Endothelial cell of umbilical vein (primary cell): ENCODE data around the gene TSTD2. TPM values are rescaled to one million over a fixed set of nuclear protein-coding genes. Genes with fewer than 3 reads are reported as not detected.

ENCODE experiments used
- BruUV-seq: library from RNA; stranded (reverse); fragments of 400-500 nt; replicated peaks from 2 replicates; lab custom pipeline; 2021; lab: Mats Ljungman, UMichigan
- CTCF ChIA-PET: fragments of 300-600, 350-600 bp; sonication (Branson Sonifier 250); formaldehyde crosslinking; loops from one replicate; lab custom pipeline; 2021; ENCODE audit warnings: antibody characterized with exemption, inconsistent platforms; lab: Charles Lee
- POLR2A ChIA-PET: fragments of 300-600, 350-600 bp; sonication (Branson Sonifier 250); formaldehyde crosslinking; loops from one replicate; lab custom pipeline; 2021; ENCODE audit warnings: antibody characterized with exemption, inconsistent platforms; lab: Charles Lee
- DNase-seq: peaks from one replicate; pipeline ENCODE4 v3.0.0-alpha.2; 2011; ENCODE audit warnings: low read depth, low spot score
- FAIRE-seq: peaks from 2 replicates; lab custom pipeline; 2011; peaks lifted over from hg19 to GRCh38; lab: Jason Lieb, UNC
- H2AFZ ChIP-seq: 2 replicates; pipeline ENCODE4 v1.6.0; 2012; ENCODE audit warnings: low read depth, low read length, control low read depth, inconsistent platforms
- H3K27ac ChIP-seq: 2 replicates; pipeline ENCODE4 v1.5.1; 2011; ENCODE audit warnings: low read depth, mild to moderate bottlenecking, control low read depth, low read length, moderate library complexity; ENCODE audit not compliant: insufficient read depth
- H3K27me3 ChIP-seq, 2 experiments: 2 replicates each; pipeline versions ENCODE4 v1.6.0 to v1.6.1; 2011; ENCODE audit warnings: low read length in 2 of 2, mixed read lengths in 1 of 2; ENCODE audit not compliant: control insufficient read depth in 2 of 2, insufficient read depth in 2 of 2
- H3K36me3 ChIP-seq, 2 experiments: 2 replicates in 1 of 2; 3 replicates in 1 of 2; pipeline ENCODE4 v1.5.1; 2011; ENCODE audit warnings: low read length in 2 of 2, mild to moderate bottlenecking in 1 of 2, moderate library complexity in 1 of 2; ENCODE audit not compliant: control insufficient read depth in 2 of 2, insufficient read depth in 2 of 2; ENCODE audit errors: extremely low read depth in 1 of 2
- H3K4me1 ChIP-seq: 3 replicates; pipeline ENCODE4 v1.5.1; 2011; ENCODE audit warnings: mild to moderate bottlenecking, low read length; ENCODE audit not compliant: control insufficient read depth, insufficient read depth; ENCODE audit errors: extremely low read depth
- H3K4me2 ChIP-seq: 2 replicates; pipeline ENCODE4 v1.6.1; 2011; ENCODE audit warnings: low read length, control low read depth, mixed read lengths; ENCODE audit not compliant: insufficient read depth
- H3K4me3 ChIP-seq, 3 experiments: fragments of 200-600 bp in 1 of 3; sonication (generic), shearing (Covaris generic) in 1 of 3; replicated peaks in 1 of 3; 2 replicates each; pipeline ENCODE4 v1.5.1; 2011 to 2016; ENCODE audit warnings: control low read depth in 3 of 3, low read length in 3 of 3, mild to moderate bottlenecking in 2 of 3, inconsistent platforms in 1 of 3, low read depth in 1 of 3, moderate library complexity in 1 of 3; ENCODE audit not compliant: insufficient read depth in 1 of 3
- H3K79me2 ChIP-seq: 2 replicates; pipeline ENCODE4 v1.6.0; 2012; ENCODE audit warnings: low read length, inconsistent platforms; ENCODE audit not compliant: control insufficient read depth, insufficient read depth
- H3K9ac ChIP-seq: replicated peaks from 2 replicates; pipeline ENCODE3; 2011; ENCODE audit warnings: low read length, control low read depth; ENCODE audit not compliant: insufficient read depth; ENCODE audit errors: extremely low read depth
- H3K9me1 ChIP-seq: replicated peaks from 3 replicates; pipeline ENCODE4 v1.6.0; 2011; ENCODE audit warnings: mild to moderate bottlenecking, low read length; ENCODE audit not compliant: control insufficient read depth, insufficient read depth; ENCODE audit errors: extremely low read depth
- H3K9me3 ChIP-seq: replicated peaks from 2 replicates; pipeline ENCODE4 v1.5.1; 2012; ENCODE audit warnings: low read length, inconsistent platforms; ENCODE audit not compliant: control insufficient read depth, insufficient read depth
- H4K20me1 ChIP-seq: replicated peaks from 2 replicates; pipeline ENCODE3; 2011; ENCODE audit warnings: mild to moderate bottlenecking, low read length; ENCODE audit not compliant: control insufficient read depth, insufficient read depth; ENCODE audit errors: extremely low read depth
- CTCF ChIP-seq, 2 donors: IDR thresholded peaks; 1 replicate in 1 of 2; 2 replicates in 1 of 2; pipeline ENCODE4 v1.5.1; 2011; ENCODE audit warnings: low read length in 2 of 2, mild to moderate bottlenecking in 2 of 2, moderate library complexity in 2 of 2, control low read depth in 1 of 2, inconsistent platforms in 1 of 2, low read depth in 1 of 2; ENCODE audit not compliant: insufficient read depth in 1 of 2; ENCODE audit errors: extremely low read depth in 1 of 2
- EZH2 ChIP-seq: IDR thresholded peaks from 2 replicates; pipeline ENCODE4 v1.6.1; 2012; ENCODE audit warnings: borderline replicate concordance, low read depth, mild to moderate bottlenecking, moderate library complexity, low read length, inconsistent platforms; ENCODE audit not compliant: severe bottlenecking
- FOS ChIP-seq: IDR thresholded peaks from 2 replicates; pipeline ENCODE4 v1.6.1; 2011; ENCODE audit warnings: mild to moderate bottlenecking, low read length, moderate library complexity, borderline replicate concordance; ENCODE audit not compliant: insufficient read depth
- GATA2 ChIP-seq: IDR thresholded peaks from 2 replicates; pipeline ENCODE4 v1.7.0; 2011; ENCODE audit warnings: low read depth, mild to moderate bottlenecking, moderate library complexity, mixed read lengths, low read length; ENCODE audit not compliant: insufficient read length, insufficient read depth
- JUN ChIP-seq: IDR thresholded peaks from 2 replicates; pipeline ENCODE4 v1.6.1; 2011; ENCODE audit warnings: borderline replicate concordance, low read depth; ENCODE audit not compliant: insufficient read length, insufficient read depth
- MAX ChIP-seq: IDR thresholded peaks from 2 replicates; pipeline ENCODE4 v1.6.1; 2011; ENCODE audit not compliant: insufficient read depth, insufficient read length
- MYC ChIP-seq: IDR thresholded peaks from one replicate; pipeline ENCODE4 v1.6.1; 2011; ENCODE audit warnings: mild to moderate bottlenecking, low read depth, low read length
- POLR2A ChIP-seq: IDR thresholded peaks from 2 replicates; pipeline ENCODE4 v1.6.1; 2012; ENCODE audit warnings: low read depth, mild to moderate bottlenecking, control low read depth, low read length
- POLR2AphosphoS5 ChIP-seq: IDR thresholded peaks from 2 replicates; pipeline ENCODE4 v1.6.1; 2012; ENCODE audit warnings: low read depth, mild to moderate bottlenecking, control low read depth, low read length, moderate library complexity; ENCODE audit not compliant: insufficient read depth
- dilution Hi-C: fragments of 300-500 bp; cut with MboI; formaldehyde crosslinking; loops from one replicate; pipeline ENCODE4 v1.15.0; 2019; ENCODE audit warnings: low sequenced_read_pairs; ENCODE audit not compliant: extremely low pct_ligation_motif_present
- intact Hi-C: fragments of 100-400 bp; cut with micrococcal nuclease; formaldehyde crosslinking; loops from one replicate; pipeline ENCODE4 v1.10.0; 2022
- polyA plus RNA-seq, 4 experiments: library from polyadenylated mRNA; depleted of rRNA in 3 of 4; stranded (reverse) in 3 of 4; unstranded in 1 of 4; fragments of >200 nt; gene quantifications; 2 replicates each; pipeline versions ENCODE4 v1.2.1 to v1.2.3, GENCODE V29; 2011 to 2012; ENCODE audit warnings: missing spikeins in 1 of 4
- total RNA-seq: library from RNA; stranded (reverse); gene quantifications from 2 replicates; pipeline ENCODE4 v1.2.3, GENCODE V29; 2021

The TSTD2 gene
- total and polyA plus RNA-seq, 2 donors (not counting 3 experiments of a cell fraction or from before 2014, with no cell fraction given), result 13.7 to 15.9 TPM

GRCh38 chr9:97658707-97659106 lies 25.5 kb upstream of the TSTD2 start:
- FAIRE-seq, result no peak

More at GRCh38 chr9:97658707-97659106, 25.5 kb upstream of the TSTD2 start:
- CTCF ChIA-PET, result no interaction called here
- H3K9me3 ChIP-seq, result no peaks in the 10 kb centered on the region
- intact Hi-C loops (no loop called here), dilution Hi-C loops (no loop called here)
- POLR2A ChIA-PET, result no interaction called here
- H3K27ac ChIP-seq, result no peak overlapping the region
- H3K36me3 ChIP-seq, result peaks cover 17 to 19% of the 10 kb centered on the region in 2 experiments
- no peaks in the 10 kb centered on the region for H4K20me1 ChIP-seq
- no peaks in the 10 kb centered on the region for H3K9me1 ChIP-seq
- H3K4me2 ChIP-seq, result no peak overlapping the region
- H2AFZ ChIP-seq, result no peak overlapping the region
- TF ChIP-seq MYC (no peak), FOS (no peak), GATA2 (no peak), JUN (no peak), POLR2AphosphoS5 (no peak), POLR2A (no peak), CTCF (IDR thresholded peaks at IDR 0.05; ENCODE audit: extremely low read depth in 1 of 2, insufficient read depth in 1 of 2, low read depth in 1 of 2, low read length in 2 of 2) (no peak), MAX (no peak), EZH2 (no peak)
- H3K4me3 ChIP-seq, result no peak overlapping the region
- no peak for DNase-seq
- H3K79me2 ChIP-seq, result no peaks in the 10 kb centered on the region
- BruUV-seq, result no TSS peak
- no peaks in the 10 kb centered on the region for H3K4me1 ChIP-seq
- no peaks in the 10 kb centered on the region for H3K27me3 ChIP-seq
- H3K9ac ChIP-seq, result no peak overlapping the region
